Smooth muscle cell (in vitro differentiated cells): ENCODE results near the gene AHDC1. TPM values are rescaled to one million over a fixed set of nuclear protein-coding genes. Genes with fewer than 3 reads are reported as not detected.

Experiments used
- DNase-seq: peaks from one replicate; lab custom pipeline; 2025; ENCODE audit not compliant: unreplicated experiment; lab: John Stamatoyannopoulos, UW
- H2AFZ ChIP-seq: fragments of 200-600 bp; sonication (generic); 2 replicates; pipeline ENCODE4 v1.6.0; 2016; ENCODE audit warnings: antibody characterized with exemption, low read depth, mild to moderate bottlenecking
- H3F3A ChIP-seq: fragments of 200-600 bp; sonication (generic); 2 replicates; pipeline ENCODE4 v1.6.0; 2017; ENCODE audit warnings: antibody characterized with exemption, low read depth
- H3K27ac ChIP-seq: fragments of 200-600 bp; sonication (generic); 2 replicates; pipeline ENCODE4 v1.5.1; 2016; ENCODE audit warnings: low read depth, mild to moderate bottlenecking
- H3K27me3 ChIP-seq: fragments of 200-600 bp; sonication (generic); 2 replicates; pipeline ENCODE4 v1.6.1; 2016; ENCODE audit warnings: low read depth, mild to moderate bottlenecking
- H3K36me3 ChIP-seq: fragments of 200-600 bp; sonication (generic); 2 replicates; pipeline ENCODE4 v1.5.1; 2016; ENCODE audit warnings: low read depth
- H3K4me1 ChIP-seq: fragments of 200-600 bp; sonication (generic); 2 replicates; pipeline ENCODE4 v1.5.1; 2016; ENCODE audit warnings: low read depth
- H3K4me2 ChIP-seq: fragments of 200-600 bp; sonication (generic); 2 replicates; pipeline ENCODE4 v1.6.0; 2016; ENCODE audit warnings: mild to moderate bottlenecking
- H3K4me3 ChIP-seq: fragments of 200-600 bp; sonication (generic); 2 replicates; pipeline ENCODE4 v1.5.1; 2016; ENCODE audit warnings: mild to moderate bottlenecking
- H3K79me2 ChIP-seq: fragments of 200-600 bp; sonication (generic); 2 replicates; pipeline ENCODE4 v1.6.0; 2016; ENCODE audit warnings: low read depth, mild to moderate bottlenecking
- H3K9ac ChIP-seq: fragments of 200-600 bp; sonication (generic); 2 replicates; pipeline ENCODE4 v1.6.0; 2016; ENCODE audit warnings: low read depth
- H3K9me3 ChIP-seq: fragments of 200-600 bp; sonication (generic); replicated peaks from 2 replicates; pipeline ENCODE4 v1.5.1; 2016; ENCODE audit warnings: low read depth
- H4K20me1 ChIP-seq: fragments of 200-600 bp; sonication (generic); 2 replicates; pipeline ENCODE4 v1.6.0; 2016; ENCODE audit warnings: low read depth
- WGBS: methylation state at CpG from one replicate; pipeline ENCODE4 v1.1.7; 2016; ENCODE audit warnings: low lambda C conversion rate; 5-methylcytosine and 5-hydroxymethylcytosine counted together
- polyA plus RNA-seq: library from polyadenylated mRNA; unstranded; fragments of >200 nt; fragmentation: Nextera tagmentation; extraction: Ambion mirVana; gene quantifications from 2 replicates; pipeline ENCODE4 v1.2.1, GENCODE V29; 2016
- total RNA-seq: library from RNA; depleted of rRNA; stranded (reverse); fragments of >200 nt; gene quantifications from 2 replicates; pipeline ENCODE4 v1.2.3, GENCODE V29; 2014
- TF ChIP-seq, protein P1 (sequence below): fragments of 200-600 bp; sonication (generic); IDR thresholded peaks from 2 replicates; pipeline ENCODE4 v1.5.1; 2017; ENCODE audit warnings: borderline replicate concordance, mild to moderate bottlenecking, antibody characterized with exemption; ENCODE audit not compliant: insufficient read depth, poor library complexity, severe bottlenecking

AHDC1 gene
- total and polyA plus RNA-seq, 2 experiments from 2014 or later, result 12.2 TPM

DNA sequence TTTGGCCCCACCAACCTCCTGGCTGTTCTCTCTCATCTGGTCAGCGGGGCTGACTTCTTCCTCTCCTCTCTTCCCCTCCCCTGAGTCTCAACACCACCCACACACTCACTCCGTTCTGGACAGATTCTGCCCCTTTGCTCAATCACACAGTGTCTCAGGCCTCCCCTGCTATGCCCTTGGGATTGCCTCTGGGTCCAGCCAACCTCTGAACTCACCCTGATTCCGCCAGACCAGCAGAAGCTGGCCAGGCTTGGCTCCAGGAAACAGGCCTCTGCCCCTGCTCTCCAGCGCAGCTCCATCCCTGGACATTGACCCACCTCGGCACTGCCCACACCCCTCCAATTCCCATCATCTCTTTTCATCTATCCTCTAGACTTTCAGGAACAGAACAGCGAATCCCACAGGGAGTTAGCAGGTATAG lies 22.1 kb downstream of the AHDC1 start:
- Histone ChIP-seq H3K9me3 (no peaks in the 10 kb centered on the region), H3K4me2 (no peak overlapping the region), H4K20me1 (peaks cover 100% of the 10 kb centered on the region), H3K9ac (no peak overlapping the region), H3K27me3 (no peaks in the 10 kb centered on the region), H3F3A (peaks cover 14% of the 10 kb centered on the region), H2AFZ (no peak overlapping the region), H3K27ac (peak overlapping the region; percentile 10), H3K4me1 (peaks cover 9% of the 10 kb centered on the region), H3K4me3 (no peak overlapping the region), H3K79me2 (peaks cover 100% of the 10 kb centered on the region), H3K36me3 (no peaks in the 10 kb centered on the region)
- WGBS, result 68% methylated on average over 6 of the region's 6 CpGs
- TF ChIP-seq, protein P1, sequence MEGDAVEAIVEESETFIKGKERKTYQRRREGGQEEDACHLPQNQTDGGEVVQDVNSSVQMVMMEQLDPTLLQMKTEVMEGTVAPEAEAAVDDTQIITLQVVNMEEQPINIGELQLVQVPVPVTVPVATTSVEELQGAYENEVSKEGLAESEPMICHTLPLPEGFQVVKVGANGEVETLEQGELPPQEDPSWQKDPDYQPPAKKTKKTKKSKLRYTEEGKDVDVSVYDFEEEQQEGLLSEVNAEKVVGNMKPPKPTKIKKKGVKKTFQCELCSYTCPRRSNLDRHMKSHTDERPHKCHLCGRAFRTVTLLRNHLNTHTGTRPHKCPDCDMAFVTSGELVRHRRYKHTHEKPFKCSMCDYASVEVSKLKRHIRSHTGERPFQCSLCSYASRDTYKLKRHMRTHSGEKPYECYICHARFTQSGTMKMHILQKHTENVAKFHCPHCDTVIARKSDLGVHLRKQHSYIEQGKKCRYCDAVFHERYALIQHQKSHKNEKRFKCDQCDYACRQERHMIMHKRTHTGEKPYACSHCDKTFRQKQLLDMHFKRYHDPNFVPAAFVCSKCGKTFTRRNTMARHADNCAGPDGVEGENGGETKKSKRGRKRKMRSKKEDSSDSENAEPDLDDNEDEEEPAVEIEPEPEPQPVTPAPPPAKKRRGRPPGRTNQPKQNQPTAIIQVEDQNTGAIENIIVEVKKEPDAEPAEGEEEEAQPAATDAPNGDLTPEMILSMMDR, result no peak
- no peak for DNase-seq

DNA sequence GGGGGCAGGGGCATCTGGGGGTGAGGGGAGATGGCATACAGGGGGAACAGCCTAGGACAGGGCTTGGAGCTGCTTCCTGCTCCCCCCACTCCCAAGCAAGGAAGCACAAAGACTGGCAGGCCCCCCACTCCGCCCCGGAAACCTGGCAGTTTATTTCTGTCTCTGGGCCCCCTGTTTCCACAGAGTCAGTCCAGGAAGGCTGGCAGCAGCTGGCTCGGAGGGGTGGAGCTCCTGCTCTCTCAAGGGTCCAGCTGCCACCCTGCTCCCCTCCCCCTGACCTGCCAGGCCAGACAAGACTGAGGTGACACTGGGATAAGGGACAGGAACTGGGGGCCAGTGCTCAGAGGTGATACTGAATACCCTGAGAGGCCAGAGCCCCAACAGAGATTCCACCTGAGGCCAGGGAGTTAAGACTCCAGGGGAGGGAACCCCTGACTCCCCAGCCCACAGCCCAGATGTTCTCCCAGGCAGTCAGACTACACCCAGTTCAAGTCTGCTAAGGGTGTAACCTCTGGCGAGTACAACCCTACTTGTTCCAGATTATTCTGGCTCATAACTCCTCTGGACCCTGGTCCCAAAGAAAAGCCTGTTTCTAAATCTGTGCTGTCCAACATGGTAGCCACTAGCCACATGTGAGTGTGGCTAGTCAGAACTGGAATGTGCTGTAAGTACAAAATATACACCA lies 26.3 kb downstream of the AHDC1 start:
- DNase-seq, result no peak
- no peaks in the 10 kb centered on the region for H3K9me3 ChIP-seq
- TF ChIP-seq, protein P1, result no peak
- H3K4me1 ChIP-seq, result peaks cover 43% of the 10 kb centered on the region
- no peaks in the 10 kb centered on the region for H3K36me3 ChIP-seq
- H3K79me2 ChIP-seq, result peaks cover 94% of the 10 kb centered on the region
- peak overlapping the region; percentile 30 for H3K27ac ChIP-seq
- H4K20me1 ChIP-seq, result peaks cover 100% of the 10 kb centered on the region
- peaks cover 34% of the 10 kb centered on the region for H3F3A ChIP-seq
- WGBS, result 69% methylated on average over 4 of the region's 4 CpGs
- no peak overlapping the region for H3K4me3 ChIP-seq
- no peak overlapping the region for H2AFZ ChIP-seq
- H3K4me2 ChIP-seq, result no peak overlapping the region
- H3K27me3 ChIP-seq, result no peaks in the 10 kb centered on the region
- no peak overlapping the region for H3K9ac ChIP-seq

DNA sequence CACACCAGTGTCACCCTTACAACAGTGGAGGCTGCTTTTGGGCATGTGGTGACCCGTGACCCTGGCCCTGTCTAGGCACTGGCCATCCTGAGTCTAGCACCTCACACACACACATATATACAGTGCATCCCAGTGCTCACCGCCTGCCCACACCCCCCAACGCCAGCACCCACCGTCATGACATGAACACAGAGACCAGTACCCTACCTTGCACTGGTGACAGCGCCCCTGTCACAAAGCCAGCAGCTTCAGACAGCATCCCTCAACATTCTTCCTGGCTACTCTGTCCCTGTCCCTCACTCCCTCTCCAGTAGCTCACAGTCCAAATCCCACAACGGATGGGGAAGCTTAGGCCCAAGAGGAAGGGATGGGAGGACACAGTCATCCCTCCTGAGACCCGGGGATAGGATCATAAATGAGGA lies 27.1 kb downstream of the AHDC1 start:
- no peak overlapping the region for H2AFZ ChIP-seq
- TF ChIP-seq, protein P1, result no peak
- peaks cover 94% of the 10 kb centered on the region for H3K79me2 ChIP-seq
- H3K4me2 ChIP-seq, result no peak overlapping the region
- no peak overlapping the region for H3K9ac ChIP-seq
- peaks cover 37% of the 10 kb centered on the region for H3F3A ChIP-seq
- DNase-seq, result no peak
- H3K27ac ChIP-seq, result peak overlapping the region; percentile 56
- 79% methylated on average over 7 of the region's 7 CpGs for WGBS
- H4K20me1 ChIP-seq, result peaks cover 100% of the 10 kb centered on the region
- H3K4me3 ChIP-seq, result no peak overlapping the region
- H3K4me1 ChIP-seq, result peaks cover 51% of the 10 kb centered on the region
- H3K36me3 ChIP-seq, result no peaks in the 10 kb centered on the region
- no peaks in the 10 kb centered on the region for H3K9me3 ChIP-seq
- no peaks in the 10 kb centered on the region for H3K27me3 ChIP-seq
